ENCODE results near the gene SH3PXD2B. TPM values are rescaled to one million over a fixed set of nuclear protein-coding genes. Genes with fewer than 3 reads are reported as not detected.

Gene SH3PXD2B
- 8.3 and 12.9 TPM in 2 replicates for total RNA-seq

DNA sequence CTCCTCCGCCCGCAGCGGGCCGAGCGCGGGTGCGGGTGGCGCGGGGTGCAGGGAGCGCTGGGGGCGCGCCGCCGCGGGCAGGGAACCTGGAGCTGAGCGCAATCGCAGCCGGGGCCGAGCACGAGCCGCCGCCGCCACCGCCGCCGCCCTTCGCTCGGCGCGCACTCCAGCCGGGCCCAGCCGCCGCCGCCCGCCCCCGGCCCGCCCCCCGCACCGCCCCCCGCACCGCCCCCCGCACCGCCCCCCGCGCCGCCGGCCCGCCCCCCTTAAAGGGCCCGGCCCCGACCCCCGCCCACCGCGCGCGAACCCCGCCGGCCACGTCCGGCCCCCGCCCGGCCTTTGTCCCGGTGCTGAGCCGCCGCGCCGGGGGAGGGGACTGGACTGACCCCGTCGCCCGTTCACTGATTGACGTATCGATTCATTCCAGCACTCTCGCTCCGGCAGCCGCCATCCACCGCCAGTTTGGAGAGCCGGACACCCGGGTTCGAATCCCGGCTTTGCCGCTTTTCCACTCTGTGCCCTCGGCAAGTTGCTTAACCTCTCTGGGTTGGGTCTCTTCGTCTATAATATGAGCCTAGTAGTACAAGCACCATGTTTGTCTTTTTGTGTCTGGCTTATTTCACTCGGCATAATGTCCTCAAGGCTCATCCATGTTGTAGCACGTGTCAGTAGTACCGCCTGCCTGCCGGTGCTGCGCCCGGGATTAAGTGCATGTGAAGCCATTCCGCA lies at the start of gene SH3PXD2B:
SH3PXD2B (minus strand) TSS at position 168 of the 729 bp plus-strand sequence. CDS start 173 bp downstream, outside the sequence.
- DNase-seq (ENCODE audit: low read depth): no peak

DNA sequence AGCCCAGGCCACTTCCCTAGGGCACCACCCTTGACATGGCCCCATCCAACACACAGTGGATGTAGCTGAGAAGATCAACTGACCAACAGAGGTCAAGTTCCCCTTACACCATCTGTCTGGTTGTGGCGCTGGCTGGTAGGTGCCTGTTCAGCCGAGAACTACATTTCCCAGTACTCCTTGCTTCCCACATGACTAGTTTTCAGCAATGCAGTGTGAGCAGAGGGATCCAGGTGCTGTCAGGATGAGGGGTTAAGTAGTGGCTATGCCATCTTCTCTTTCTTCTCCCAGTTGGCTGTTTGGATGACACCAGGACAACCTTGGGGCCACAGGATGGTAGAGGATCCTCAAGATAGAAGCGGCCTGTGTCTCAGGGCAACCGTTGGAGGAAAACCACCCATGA lies 48.6 kb upstream of the SH3PXD2B start:
- DNase-seq (ENCODE audit: low read depth): no peak

- DNase-seq (ENCODE audit: low read depth): no peak
These were observed 48.1 kb upstream of the SH3PXD2B start for GRCh38 chr5:172502410-172502809.

DNA sequence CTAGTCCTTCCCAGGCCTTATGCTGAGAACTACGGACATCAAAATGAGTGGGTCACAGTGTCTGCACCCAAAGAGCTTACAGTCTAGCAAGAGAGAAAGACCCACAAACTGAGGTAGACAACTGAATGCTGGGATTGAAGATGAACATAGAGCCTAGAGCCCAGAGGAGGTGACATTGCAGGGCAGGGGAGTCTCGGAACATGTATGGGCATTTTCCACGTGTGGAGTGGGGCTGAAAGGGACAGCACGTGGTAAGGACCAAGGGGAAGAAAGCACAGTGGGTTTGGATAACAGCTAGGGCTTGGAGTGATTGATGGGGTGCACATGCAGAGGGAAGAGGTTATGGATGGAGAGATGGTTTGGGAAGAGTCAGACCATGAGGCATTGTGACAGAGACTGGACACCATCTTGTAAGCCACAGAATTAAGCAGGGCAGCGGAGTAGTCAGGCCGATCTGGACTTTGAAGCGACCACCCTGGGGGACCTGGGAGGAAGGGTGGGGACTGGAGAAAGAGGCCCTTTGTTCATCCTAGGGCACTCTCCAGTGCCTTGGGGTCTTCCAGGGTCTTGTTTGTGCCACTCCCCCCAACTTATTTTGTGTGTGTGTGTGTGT lies 47.5 kb upstream of the SH3PXD2B start:
- no peak for DNase-seq (ENCODE audit: low read depth)

DNA sequence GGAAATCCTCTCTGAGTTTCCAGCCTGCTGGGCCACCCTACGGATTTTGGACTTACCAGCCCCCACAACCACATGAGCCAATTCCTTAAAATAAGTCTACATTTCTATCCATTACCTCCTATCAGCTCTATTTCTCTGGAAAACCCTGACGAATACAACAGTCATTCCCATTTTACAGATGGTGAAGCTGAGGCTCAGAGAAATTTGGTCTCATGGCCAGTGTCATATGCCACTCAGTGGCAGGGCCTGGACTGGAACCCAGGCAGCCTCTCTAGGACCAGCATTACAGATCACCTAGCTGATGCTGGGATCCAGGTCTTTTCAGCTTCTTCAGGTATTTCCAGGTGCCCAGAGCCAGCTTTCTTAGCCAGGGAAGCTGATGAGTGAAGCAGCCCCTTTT lies 45.0 kb upstream of the SH3PXD2B start:
- DNase-seq (ENCODE audit: low read depth): no peak

- no peak for DNase-seq (ENCODE audit: low read depth)
These were observed 44.3 kb upstream of the SH3PXD2B start for GRCh38 chr5:172498431-172499129.

DNA sequence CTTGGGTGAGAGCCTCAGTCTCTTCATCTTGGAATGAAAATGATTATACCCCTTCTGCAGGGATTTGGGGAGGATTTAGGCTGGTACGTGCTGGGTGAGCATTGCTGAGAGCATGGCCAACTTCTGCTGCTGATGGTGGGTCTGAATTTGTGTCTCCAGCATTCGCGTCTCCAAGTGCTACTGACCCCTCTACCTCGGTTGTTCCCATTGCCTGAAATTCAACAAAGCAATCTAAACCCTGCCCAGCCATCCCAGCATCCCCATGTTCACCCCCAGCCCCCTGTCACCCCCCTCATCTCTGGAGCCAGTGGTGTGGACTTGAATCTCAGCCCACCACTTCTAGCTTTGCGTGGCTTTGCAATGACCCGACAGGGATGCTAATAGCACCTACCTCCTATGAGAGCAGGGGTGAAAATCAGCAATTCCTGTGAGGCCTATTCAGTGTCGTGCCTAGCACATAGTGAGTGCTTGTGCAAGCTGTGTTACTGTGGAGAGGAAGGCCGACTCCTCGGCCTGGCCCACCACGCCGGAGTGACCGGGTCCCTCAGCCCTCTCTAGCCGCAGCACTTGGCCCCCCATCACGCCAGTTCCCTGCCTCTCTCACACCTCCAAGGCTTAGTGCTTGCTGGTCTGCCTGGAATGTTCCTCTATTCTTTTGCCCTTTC lies 43.4 kb upstream of the SH3PXD2B start:
- no peak for DNase-seq (ENCODE audit: low read depth)

- no peak for DNase-seq (ENCODE audit: low read depth)
These were observed 42.5 kb upstream of the SH3PXD2B start for GRCh38 chr5:172496671-172497371.

DNA sequence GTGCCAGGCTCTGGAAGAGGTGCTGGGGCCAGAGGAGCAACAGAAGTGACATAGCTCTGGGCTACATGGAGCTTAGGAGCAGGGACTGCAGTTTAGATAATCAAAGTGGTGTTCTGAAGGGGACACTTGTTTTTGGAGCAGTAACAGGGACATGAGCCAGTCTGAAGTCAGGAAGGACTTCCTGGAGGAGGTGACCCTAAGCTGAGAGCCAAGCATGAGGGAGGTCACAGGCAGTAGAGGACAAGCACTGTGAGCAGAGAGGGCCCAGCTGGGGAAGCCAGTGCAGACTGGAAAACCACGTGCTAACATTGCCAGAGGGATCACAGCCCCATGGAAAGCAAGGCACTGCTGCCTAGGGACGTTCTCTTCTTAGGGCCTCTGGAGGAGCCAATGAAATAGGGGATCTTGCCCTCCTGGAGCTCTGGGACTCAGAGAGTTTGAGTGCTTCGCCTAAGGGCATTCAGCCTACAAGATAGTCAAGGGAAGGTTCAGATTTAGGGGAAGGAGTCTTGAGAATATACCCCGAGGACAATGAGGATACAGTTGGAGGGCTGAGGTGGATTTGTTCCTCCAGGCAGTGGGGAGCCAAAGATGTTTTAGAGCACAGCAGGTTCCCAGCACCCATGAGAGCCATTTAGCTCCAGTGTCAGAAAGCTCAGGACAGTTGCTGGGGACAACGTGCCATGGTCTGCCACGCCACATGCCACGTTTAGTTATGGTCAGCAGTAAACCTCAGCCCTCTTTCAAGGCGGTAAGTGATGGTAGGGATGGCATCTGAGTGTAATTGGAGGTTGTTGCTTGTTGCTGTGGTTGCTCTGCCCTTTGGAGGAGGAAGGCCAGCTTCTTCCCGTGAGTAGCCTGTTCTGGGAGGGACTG lies 40.5 kb upstream of the SH3PXD2B start:
- no peak for DNase-seq (ENCODE audit: low read depth)

GRCh38 chr5:172493906-172494305 lies 39.6 kb upstream of the SH3PXD2B start:
- no peak for DNase-seq (ENCODE audit: low read depth)

GRCh38 chr5:172493461-172493860 lies 39.1 kb upstream of the SH3PXD2B start:
- DNase-seq (ENCODE audit: low read depth): no peak

- DNase-seq (ENCODE audit: low read depth): no peak
These were observed 38.7 kb upstream of the SH3PXD2B start for GRCh38 chr5:172493002-172493401.

DNA sequence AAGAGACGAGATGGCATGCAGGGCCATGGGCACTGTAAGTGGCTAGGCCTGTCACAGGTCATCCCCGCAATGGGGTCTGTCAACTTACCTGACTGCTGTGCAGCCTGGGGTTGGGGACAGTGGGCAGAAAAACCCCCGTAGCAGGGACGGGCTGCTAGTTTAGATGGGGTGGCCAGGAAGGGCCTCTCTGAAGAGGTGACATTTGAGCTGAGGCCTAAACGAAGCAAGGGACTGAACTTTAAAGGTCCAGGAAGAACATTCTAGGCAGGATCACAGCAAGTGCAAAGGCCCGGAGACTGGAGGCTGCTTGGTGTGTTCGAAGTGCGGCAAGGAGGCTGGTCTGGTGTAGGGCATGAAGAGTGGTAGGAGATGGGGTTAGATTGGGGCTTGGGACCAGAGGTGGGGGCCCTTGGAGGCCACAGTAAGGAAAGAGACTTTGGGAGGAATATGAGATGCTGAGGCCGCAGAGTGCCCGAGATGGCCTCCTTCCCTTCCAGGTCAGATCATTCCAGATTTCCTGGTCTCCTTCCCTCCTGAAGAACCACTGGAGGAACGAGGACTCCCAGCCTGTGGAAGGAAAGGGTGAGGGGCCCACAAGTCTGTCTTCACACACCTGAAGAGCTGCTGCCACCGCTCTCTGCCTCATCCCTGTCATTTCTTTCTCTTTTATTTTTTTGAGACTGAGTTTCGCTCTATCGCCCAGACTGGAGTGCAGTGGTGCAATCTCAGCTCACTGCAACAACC lies 37.9 kb upstream of the SH3PXD2B start:
- DNase-seq (ENCODE audit: low read depth): no peak

- DNase-seq (ENCODE audit: low read depth): no peak
These were observed 37.2 kb upstream of the SH3PXD2B start for GRCh38 chr5:172491481-172491880.

DNA sequence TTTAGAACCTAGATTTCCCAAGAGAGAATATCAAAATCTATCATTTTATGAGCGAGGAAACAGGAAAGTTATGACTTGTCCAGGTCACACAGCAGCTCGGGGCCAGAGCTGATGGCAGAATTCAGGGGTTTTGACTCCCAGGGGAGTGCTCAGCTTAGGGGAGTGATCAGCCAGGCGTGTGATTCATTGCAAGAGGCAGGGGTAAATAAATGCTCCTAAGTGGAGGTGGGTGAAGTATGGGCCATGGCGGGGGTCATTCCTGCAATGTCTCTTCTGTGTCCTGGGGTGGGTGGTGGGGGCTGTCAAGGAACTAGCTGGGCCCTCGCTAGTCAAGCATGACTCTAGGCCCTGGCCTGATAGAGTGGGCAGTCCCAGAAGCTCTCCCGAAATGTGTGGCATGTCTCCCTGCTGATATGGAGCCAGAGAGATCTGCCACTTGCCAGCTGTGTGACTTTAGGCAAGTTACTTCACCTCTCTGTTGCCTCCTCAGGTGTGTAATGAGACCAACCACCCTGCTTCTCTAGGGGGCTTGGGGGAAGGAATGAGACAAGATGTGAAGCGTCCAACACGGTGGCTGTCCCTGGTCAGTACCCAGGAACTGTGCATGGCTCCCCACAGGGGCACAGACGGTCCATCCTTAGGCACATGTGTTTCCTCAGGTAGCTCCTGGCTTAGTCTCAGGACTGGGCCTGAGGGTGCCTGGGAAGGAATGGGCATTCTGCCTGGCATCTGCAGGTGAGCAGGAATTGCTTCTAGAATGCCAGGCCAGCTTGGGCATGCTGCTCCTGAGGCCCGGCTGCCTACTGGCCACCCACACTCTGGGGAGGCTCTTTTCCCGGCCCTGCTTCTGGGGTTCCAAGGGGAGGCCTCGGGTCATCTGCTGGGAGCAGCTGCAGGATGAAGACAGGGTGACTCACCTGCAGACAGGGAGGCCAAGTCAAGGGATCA lies 36.5 kb upstream of the SH3PXD2B start:
- DNase-seq (ENCODE audit: low read depth): no peak

GRCh38 chr5:172488221-172488620 lies 33.9 kb upstream of the SH3PXD2B start:
- DNase-seq (ENCODE audit: low read depth): no peak

- no peak for DNase-seq (ENCODE audit: low read depth)
These were observed 33.3 kb upstream of the SH3PXD2B start for GRCh38 chr5:172487671-172488070.

- no peak for DNase-seq (ENCODE audit: low read depth)
These were observed 32.6 kb upstream of the SH3PXD2B start for GRCh38 chr5:172486912-172487311.

DNA sequence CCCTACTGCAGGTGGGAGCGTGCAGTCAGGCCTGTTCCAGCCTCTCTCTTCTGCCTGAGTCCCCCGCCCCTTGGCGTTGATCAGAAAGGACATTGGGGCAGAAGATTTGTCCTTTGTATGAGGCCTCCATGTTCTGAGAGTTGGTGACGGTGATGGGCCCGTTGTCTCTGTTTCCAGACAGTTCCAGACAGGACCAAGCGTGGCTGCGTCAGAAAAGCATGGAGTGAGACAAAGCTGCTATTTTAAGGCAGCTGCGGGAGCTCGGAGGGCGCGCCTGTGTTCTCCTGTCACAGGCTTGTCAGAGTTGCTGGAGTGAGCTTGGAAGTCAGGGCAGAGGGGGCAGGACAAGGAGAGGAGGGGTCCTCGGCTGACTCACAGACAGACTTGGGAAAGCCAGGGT lies 32.1 kb upstream of the SH3PXD2B start:
- DNase-seq (ENCODE audit: low read depth): no peak

Measured in renal cortical epithelial cell (primary cell).